A549 (cell line): ENCODE data around the gene SIRPA.

ENCODE experiments used
- CTCF ChIP-seq: fragments of >200 bp; sonication (Bioruptor Twin); formaldehyde crosslinking; IDR thresholded peaks from 3 replicates; pipeline ENCODE4 v1.5.1; 2016
- MYC ChIP-seq: IDR thresholded peaks from 2 replicates; pipeline ENCODE4 v1.6.1; 2012; ENCODE audit warnings: mild to moderate bottlenecking, inconsistent platforms, low read length, improper control_type of control experiment, borderline replicate concordance

GRCh38 chr20:1918491-1919165, 23.4 kb downstream of the SIRPA start:
- TF ChIP-seq CTCF (no peak), MYC (no peak)
